ENCODE measurements around the gene SUSD3. TPM values are rescaled to one million over a fixed set of nuclear protein-coding genes. Genes with fewer than 3 reads are reported as not detected.

The SUSD3 gene
- total and polyA plus RNA-seq, 11 donors = 0.29 to 5.2 (median 0.53) TPM; not detected in 3

DNA sequence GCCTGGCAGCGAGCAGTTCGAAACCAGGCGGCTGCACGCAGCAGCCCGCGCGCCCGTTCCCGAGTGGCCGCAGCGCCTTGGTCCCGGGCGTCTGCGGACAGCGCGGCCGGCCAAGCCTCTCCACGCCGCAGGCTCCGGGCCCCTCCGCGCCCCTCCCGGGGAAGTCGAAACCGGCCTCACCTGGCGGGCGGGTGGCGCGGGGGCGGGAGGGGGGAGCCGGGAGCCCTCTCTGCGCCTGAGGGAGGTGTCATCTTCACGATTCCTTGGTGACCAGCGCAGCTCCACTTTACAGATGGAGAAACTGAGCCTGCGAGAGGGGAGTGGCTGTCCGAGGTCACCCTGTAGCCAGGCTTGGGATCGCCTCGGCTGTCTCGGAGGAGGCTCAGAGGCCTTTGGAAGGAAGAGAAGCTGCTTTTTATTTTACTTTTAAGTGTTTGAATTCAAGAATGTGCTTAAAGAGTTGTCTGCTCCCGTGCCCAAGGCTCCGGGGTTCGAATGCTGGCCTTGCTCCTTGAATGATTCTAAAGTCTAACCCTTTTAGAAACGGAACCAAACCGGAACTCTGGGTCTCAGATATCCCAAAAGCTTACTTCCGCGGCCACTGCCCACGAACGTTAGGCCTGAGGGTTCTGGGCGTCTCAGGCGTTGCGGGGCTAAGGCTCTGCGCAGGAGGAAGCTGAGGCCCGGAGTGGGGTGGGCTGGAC, 662 bp downstream of the SUSD3 start:
- no peaks in the 10 kb centered on the region for H3K9me3 ChIP-seq
- TF ChIP-seq, protein P1, sequence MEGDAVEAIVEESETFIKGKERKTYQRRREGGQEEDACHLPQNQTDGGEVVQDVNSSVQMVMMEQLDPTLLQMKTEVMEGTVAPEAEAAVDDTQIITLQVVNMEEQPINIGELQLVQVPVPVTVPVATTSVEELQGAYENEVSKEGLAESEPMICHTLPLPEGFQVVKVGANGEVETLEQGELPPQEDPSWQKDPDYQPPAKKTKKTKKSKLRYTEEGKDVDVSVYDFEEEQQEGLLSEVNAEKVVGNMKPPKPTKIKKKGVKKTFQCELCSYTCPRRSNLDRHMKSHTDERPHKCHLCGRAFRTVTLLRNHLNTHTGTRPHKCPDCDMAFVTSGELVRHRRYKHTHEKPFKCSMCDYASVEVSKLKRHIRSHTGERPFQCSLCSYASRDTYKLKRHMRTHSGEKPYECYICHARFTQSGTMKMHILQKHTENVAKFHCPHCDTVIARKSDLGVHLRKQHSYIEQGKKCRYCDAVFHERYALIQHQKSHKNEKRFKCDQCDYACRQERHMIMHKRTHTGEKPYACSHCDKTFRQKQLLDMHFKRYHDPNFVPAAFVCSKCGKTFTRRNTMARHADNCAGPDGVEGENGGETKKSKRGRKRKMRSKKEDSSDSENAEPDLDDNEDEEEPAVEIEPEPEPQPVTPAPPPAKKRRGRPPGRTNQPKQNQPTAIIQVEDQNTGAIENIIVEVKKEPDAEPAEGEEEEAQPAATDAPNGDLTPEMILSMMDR (IDR thresholded peaks at IDR 0.05) = no peak
- no peak for TF ChIP-seq POLR2A (IDR thresholded peaks at IDR 0.05)
- H3K36me3 ChIP-seq = no peaks in the 10 kb centered on the region
- H3K27me3 ChIP-seq = peaks cover 0 to 15% (median 0%) of the 10 kb centered on the region in 9 donors
- DNase-seq = no peak
- ATAC-seq = no peak
- H3K27ac ChIP-seq = peak overlapping the region in 3 of 12 donors; percentile 9 to 74 (median 34)
- intact Hi-C loops (cut with DNase I) = loop anchor here in 1 of 10 donors (5.0 kb wide), 1 partner anchor 33 kb away; no protein-coding TSS in a partner anchor
- peaks cover 0 to 72% (median 10%) of the 10 kb centered on the region in 12 donors for H3K4me1 ChIP-seq
- WGBS, 4 donors = 28 to 53% (median 31%) methylated on average over 21 to 53 of the region's 53 CpGs
- peak overlapping the region in 11 of 12 donors; percentile 29 to 72 (median 53) for H3K4me3 ChIP-seq

DNA sequence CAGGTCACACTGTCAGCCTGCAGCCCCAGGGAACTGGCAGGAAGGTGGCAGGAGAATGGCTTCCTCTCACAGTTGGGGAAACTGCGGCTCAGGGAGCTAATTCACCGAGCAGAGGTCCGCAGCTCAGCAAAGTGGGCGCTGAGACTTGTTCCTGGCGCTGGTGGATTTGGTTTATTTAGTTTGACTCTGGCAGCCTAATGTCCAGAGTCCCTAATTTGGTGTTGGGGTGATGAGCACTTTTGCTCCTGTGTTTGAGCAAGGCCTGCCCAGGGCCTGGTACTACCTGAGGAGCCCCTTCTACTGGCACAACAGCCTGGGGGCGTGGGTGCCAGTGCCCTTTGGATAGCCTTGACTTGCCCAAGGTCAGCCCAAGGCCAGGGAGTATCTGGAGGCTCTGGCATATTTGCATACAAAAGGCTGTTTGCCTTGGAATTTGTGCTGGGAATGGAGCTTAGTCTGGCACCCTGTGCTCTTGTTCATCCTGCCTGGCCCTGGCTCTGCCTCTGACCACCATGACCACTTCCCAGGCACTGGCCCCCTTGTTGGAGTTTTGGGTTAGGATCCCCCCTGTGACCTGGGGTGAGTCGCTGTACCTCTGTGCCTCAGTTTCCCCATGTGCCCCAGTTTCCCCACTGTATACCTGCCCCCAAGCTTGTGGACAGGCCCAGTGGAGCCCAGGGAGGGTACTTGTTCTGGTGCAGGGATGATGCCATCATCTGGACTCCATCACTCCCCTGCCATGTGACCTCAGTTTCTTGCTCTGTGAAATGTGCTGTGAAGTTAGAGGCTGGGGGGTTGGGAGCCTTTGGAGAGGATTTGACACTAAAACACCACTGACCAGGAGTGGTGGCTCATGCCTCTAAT, 1.4 kb downstream of the SUSD3 start:
- DNase-seq (no peak), ATAC-seq (no peak)
- WGBS, 4 donors = 75 to 100% (median 86%) methylated on average over 6 to 7 of the region's 7 CpGs
- H3K4me1 ChIP-seq = peaks cover 0 to 72% (median 11%) of the 10 kb centered on the region in 12 donors
- TF ChIP-seq, protein P1 (IDR thresholded peaks at IDR 0.05) = no peak
- TF ChIP-seq POLR2A (IDR thresholded peaks at IDR 0.05) = no peak
- peak overlapping the region in 8 of 12 donors; percentile 48 to 72 (median 56) for H3K4me3 ChIP-seq
- H3K9me3 ChIP-seq = no peaks in the 10 kb centered on the region
- intact Hi-C loops (cut with DNase I) = loop anchor here in 1 of 10 donors (5.0 kb wide), 1 partner anchor 32 kb away; no protein-coding TSS in a partner anchor
- H3K27ac ChIP-seq = peak overlapping the region in 1 of 12 donors; percentile 74
- H3K36me3 ChIP-seq = no peaks in the 10 kb centered on the region
- H3K27me3 ChIP-seq = peaks cover 0 to 15% (median 0%) of the 10 kb centered on the region in 9 donors

DNA sequence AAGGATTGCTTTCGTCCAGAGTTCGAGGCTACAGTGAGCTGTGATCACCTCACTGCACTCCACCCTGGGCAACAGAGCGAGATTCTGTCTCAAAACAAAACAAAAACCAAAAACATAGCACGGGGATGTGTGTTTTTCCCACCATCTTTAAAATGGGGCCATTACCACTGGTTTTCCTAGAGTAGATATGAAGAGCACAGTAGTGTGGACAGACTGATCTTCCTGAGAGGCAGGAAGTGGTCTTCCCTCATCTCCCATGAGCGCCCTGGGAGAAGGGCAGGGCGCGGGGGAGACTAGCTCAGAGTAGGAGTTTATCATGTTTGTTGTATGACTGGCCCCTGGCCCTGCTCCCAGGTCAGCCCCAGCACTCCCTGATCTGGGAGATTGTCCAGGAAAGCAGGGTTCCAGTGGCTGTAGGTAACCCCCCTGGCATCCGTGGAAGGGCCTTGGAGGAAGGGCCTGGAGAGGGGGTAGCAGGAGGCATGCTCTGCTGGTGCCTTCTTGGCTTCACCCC, 2.3 kb downstream of the SUSD3 start:
- DNase-seq = no peak
- Histone ChIP-seq H3K27me3 (peaks cover 0 to 15% (median 0%) of the 10 kb centered on the region in 9 donors), H3K36me3 (no peaks in the 10 kb centered on the region), H3K27ac (peak overlapping the region in 1 of 12 donors; percentile 61), H3K4me1 (peaks cover 0 to 75% (median 11%) of the 10 kb centered on the region in 12 donors), H3K4me3 (no peak overlapping the region), H3K9me3 (no peaks in the 10 kb centered on the region)
- intact Hi-C loops (cut with DNase I) = no loop called here
- no peak for TF ChIP-seq POLR2A (IDR thresholded peaks at IDR 0.05)
- TF ChIP-seq, protein P1 (IDR thresholded peaks at IDR 0.05) = no peak
- ATAC-seq = no peak
- 82 to 88% (median 86%) methylated on average over 8 of the region's 8 CpGs for WGBS, 4 donors
